Amygdala (tissue), 56 donors: ENCODE data around the gene PRKCE.
A peak's percentile ranks its signal among the peaks of the same experiment; 100 is the strongest.

Source experiments
- DNase-seq, 56 donors: peaks; one replicate each; lab custom pipeline; 2025; lab: John Stamatoyannopoulos, UW

Gene PRKCE

DNA sequence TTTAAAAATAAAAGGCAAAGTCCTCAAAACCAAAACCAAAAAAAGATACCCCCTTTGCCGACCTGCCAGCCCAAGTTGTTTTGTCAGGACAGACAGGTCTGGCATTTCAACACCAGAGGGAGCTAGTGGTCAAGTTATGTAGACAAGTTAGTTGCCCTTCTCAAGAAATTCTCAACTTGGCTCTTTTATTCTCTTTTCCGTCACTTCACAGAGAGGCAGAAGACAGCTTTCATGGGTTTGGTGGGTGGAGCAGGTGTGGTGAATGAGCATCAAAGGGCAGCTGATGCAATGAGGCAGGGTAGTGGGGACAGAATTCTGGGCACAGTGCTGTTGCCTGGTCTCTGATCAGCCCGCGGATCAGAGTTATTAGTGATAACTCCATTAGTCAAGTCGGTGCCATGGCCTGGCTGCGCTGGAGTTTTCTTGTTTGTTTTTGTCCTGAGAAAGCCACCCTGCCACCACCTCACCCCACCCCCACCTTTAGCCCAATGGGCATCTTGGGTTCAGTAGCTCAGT lies 342.1 kb downstream of the PRKCE start:
- DNase-seq: peak in 25 of 56 donors; percentile 3 to 74 (median 16)

DNA sequence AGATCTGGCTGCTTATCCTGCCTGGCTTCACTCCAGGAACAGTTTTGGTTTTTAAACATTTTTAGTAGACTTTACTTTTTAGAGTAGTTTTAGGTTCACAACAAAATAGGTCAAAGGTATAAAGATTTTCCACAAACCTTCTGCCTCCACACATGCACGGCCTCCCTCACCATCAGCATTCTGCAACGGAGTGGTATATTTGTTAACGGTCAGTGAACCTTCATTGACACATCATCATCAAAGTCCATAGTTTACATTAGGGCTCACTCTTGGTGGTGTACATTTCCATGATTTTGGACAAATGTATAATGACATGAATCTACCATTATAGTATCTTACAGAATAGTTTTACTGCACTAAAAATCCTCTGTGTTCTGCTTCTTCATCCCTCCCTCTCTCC lies 342.6 kb downstream of the PRKCE start:
- no peak for DNase-seq

DNA sequence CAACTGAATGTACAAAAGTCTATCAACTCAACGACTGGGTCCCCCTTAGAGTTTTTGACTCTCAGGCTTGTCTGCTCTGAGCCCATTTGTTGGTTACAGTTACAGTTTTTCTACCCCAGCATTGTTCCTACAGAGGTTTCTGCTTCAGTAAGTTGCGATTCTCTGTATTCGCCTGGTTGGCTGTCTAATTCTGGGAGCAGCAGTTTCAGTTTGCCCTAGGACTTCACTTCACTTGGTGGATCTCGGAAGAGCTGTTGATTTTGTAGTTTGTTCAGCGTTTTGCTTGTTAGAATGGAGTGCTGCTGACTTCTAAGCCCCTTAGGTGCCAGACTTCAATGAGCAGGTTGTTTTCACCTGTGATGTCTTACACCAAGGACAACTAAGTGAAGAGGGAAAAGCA lies 349.2 kb downstream of the PRKCE start:
- no peak for DNase-seq

DNA sequence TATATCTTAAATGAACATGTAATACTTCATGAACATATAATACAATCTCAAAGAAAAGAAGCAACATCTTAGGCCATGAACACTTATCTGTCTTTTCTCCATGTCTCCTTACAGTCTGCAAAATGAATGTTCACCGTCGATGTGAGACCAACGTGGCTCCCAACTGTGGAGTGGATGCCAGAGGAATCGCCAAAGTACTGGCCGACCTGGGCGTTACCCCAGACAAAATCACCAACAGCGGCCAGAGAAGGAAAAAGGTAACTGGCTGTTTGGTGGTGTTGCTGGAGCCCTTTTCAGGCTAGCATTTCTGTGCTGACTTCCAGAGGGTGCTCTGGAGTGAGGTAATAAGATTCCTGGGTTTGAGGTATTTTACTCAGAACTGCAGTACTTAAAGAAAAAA lies 349.8 kb downstream of the PRKCE start:
- DNase-seq: no peak

DNA sequence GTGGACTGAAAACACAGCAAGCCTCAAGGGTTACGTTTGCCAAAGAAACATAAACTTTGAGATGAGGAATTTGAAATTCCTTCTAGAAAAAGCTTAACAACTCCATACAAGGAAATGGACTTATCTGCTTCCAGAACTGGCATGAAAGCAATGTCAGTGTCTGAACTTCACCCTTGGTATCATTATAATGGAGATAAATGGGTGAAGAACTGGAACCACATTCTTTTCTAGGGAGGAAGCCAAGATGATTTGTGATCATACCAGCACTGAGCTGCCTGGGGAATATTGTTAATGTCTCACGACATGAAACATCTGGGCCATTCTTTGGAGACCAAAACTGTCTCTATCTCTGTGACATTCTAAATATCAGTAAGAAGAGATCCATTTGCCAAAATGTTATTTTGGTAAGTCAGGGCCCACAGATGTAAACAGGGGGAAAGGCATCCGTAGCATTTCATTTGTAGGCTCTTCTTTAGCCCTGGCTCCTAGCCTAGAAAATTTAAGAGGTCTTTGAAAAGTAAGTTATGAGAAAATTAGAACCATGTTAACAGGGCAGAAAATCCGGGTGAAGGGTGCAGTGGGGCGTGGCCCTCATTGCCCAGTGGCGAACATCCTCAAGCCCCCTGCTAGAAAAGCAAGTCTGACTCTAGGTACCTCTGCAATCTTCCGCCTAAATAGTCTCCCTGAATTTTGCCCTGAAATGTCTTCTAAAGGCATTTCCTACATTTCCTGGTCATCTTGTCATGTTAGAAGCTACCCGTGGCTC lies 350.4 kb downstream of the PRKCE start:
- no peak for DNase-seq

DNA sequence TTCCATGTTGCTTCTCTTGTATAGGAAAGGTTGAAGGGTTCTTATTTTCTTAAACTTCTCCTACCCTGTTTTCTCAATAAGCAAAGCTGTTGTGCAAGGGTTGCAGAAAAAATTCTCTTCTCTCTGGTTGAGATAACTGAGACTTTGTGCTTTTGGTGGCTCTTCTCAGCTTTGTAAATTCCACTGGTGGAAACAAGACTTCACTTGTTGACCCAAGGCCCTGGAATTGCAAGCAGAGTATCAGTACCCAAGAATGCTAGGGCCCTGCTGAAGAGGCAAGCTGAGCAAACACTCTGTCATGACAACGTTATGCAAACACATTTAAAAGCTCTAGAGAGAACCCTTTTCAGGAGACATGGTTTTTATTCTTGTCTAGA lies 351.0 kb downstream of the PRKCE start:
- no peak for DNase-seq

DNA sequence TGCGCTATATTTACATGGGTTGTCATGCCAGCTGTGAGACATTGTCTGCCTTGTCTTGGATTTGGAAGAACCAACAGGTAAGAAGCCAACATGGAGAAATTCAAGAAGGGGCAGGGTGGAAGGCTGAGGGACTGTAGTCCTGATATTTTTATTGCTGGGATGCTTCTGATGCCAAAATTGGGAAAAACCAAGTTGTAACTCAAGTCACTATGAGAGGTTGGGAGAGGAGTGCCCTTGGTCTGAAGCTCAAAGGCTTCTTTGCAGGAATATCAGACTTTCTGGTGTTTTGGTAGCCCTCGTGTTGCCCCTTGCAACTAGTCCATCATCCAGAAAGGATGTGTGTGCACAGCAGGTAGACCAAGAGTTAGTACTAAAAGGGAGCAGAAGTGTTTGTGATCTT lies 351.5 kb downstream of the PRKCE start:
- no peak for DNase-seq

DNA sequence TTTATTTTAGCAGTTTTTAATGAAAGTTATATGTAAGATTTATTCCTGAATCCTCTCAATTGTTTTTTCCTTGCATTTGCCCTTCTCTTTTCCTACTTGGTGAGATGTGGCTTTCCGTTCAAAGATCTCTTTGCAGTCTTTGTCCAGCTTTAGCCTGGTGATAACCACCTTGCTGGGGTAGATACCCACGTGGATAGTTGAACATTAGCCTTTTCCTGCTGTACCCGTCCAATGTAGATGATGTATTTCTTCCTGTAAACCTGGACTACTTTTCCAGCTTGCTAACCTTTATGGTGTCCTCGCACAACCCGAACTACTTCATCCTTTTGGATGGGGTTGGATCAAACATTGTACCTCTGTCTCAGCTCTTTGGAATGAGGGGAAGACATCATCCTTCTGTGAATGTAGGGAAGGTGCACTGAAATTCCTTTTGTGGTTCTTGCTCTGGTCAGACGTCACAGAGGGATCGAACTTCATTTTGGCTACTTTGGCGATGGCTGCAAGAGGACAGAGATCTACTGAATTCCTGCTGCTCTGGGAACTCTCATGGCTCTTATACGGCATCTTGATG lies 352.5 kb downstream of the PRKCE start:
- DNase-seq: no peak

DNA sequence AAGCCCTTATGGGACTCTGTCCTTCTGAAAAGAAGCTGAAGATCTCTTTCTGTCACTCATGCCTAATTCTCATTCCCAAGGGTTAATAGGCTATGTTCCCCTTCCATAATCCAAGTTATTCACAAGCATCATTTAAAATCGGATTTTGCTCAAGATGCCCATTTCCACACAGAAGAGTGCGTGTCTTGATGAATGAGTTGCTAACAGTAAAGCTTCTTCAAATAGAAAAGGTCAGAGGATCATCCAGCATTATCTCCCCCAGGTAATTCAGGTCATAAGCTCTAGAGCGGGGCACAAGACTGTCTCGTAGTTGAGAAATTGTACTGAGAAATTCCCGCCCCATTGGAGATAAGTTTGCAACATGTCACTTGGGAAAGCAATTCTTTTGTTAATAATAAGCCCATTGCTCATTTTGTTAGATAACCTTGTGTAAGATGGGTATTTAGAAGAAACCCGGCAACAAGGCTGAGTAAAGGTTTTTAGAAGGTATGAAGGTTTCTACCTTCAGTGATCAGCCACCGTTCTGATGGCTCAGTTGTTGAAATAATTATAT lies 355.1 kb downstream of the PRKCE start:
- DNase-seq: no peak

DNA sequence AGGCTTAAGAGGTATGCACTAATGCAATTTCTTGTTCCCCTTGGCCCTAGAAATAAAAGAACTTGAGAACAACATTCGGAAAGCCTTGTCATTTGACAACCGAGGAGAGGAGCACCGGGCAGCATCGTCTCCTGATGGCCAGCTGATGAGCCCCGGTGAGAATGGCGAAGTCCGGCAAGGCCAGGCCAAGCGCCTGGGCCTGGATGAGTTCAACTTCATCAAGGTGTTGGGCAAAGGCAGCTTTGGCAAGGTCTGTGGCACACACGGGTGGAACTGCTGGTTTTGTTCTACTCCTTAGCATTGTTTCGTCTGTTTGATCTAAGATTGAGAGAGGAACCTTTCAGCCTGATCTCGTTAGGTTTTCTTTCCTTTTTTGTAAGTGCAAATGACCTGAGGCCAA lies 355.9 kb downstream of the PRKCE start:
- no peak for DNase-seq

DNA sequence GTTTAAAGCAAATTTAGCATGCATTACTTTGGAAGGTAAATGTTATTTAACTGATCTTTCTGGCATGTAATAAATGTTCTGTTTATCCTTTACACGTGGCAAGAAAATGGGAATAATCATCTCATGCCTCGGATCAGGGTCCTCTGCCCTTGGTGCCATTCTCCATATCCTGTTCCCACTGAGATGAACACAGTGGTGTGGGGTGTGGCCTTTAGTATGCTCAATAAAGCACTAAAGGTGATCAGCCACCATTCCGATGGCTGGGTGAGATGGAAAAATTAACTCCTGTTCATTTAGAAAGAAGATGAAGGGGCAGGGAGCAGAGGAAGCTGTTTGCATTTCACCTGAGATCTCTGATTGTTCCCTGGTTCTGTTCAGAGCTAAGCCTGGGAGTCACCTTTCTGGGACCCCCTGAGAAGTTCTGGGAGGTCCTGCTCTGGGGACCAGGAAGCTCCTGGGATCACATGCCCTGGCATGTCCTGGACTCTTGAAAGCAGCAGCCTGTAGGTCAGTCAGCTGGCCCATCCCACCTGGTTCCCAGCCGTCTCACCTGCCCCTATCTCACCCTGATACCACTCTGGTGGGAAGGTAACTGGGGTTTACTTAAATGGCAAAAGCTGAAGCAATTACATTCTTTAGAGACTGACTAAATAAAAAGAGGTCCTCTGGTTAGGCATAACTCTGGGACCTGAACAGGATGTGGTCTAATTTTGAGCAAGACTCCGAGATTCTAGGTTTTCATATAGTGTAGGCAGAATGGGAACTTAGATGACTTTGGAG lies 356.8 kb downstream of the PRKCE start:
- no peak for DNase-seq

DNA sequence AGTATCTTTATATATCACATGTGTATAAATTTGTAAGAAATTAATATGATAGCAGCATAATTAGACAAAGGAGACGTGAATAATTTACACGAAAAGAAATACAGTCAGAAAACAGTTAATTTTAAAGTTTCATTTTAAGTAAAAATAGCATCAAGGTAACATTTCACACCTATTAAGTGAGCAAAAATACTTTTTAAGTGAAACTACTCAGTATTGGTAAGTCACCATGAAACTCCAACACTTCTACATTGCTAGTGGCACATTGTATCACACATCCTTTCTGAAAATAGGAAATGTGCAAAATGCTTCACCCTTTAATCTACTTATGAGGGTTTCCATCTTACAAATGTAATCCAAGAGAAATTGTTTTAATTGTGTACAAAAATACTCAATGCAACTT lies 357.8 kb downstream of the PRKCE start:
- no peak for DNase-seq

DNA sequence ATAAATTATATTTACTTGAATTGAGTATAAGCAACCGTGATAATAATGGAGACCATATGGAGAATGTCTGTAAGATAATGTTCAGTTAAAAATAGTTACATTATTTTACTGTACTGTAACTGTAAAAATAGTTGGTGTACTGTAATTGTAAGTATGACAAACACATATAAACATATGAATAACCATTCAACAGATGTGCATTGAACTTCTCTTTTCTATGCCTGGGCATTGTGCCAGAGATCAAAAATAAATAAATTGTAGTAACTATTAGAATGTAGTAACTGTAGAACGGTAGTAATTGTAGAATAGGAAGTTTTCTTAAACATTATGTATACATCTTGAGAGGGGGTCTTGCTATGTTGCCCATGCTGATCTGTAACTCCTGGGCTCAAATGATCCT lies 358.3 kb downstream of the PRKCE start:
- no peak for DNase-seq

DNA sequence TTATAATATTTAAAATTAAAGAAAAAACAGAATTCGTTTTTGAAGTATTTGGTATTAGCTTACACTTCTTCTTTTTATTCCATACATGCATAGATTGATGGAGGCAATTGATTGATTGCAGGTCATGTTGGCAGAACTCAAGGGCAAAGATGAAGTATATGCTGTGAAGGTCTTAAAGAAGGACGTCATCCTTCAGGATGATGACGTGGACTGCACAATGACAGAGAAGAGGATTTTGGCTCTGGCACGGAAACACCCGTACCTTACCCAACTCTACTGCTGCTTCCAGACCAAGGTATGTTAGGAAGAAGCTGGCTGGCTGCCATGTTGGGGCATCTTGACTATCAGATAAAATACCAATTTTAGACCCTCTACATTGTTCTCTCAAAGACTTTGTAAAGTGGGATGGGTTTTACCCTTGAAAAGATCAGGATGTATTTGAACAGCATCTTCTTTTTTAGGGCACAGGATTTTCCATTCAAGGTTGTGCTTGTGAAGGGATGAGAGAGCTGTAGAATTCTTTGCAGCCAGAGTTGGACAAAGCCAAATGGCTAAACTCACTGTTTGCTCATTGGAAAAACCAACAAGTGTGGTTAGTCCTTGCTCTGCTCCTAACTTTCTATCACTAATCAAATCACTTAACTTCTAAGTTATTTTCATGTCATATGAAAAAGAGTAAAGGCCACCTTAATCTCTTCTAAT lies 358.9 kb downstream of the PRKCE start:
- no peak for DNase-seq

DNA sequence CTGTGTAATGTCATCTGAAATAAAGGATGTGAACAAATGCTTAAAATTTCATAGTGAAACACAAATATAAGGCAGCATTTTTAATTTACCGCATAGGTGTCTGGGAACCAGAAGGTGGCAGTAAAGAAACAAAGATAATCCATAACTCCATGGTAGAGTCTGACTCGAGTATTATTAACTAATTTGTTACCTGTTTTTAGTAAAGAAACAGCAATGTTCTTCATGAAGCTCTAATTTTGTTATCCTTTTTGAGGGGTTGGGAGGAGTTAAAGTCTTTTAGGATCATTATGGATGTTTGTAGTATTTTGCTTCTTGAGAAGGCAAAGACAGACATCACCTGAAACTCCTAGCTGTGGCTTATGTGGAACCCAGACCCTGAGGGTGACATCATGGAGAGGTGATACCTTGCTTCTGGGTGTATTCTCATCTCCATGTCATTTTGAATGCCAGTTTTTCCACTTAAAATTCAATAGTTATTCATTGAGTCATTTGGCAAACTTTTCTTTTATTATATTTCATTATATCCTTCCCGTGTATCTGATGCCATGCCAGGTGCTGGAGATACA lies 359.5 kb downstream of the PRKCE start:
- DNase-seq: no peak

DNA sequence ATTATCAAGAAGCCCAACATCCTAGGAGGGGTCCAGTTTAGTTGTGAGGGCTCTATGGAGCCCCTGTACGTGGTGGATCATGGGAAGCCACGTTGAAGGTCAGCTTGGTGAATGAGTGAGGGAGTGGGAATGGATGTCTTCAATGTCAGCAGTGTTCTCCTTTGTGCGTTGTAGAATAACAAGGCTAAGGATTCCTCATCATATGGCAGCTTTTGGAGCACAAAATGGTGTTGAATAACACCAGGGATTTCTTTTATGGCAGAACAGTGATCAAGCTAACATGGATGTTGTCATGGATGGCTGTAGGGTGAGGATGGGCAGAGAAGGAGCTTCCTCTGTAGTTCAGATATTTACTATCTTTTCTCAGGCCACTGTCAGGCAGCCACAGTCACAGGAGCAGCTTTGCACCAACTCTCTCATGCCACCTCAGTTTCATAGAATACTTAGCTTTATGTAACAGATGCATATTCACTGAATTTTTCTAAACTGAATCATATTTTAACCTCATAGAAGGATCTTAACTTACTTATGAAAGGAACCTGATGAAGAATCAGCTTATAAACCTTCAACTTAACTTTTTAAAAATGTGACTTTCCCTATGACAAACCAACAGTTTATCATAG lies 361.3 kb downstream of the PRKCE start:
- no peak for DNase-seq

DNA sequence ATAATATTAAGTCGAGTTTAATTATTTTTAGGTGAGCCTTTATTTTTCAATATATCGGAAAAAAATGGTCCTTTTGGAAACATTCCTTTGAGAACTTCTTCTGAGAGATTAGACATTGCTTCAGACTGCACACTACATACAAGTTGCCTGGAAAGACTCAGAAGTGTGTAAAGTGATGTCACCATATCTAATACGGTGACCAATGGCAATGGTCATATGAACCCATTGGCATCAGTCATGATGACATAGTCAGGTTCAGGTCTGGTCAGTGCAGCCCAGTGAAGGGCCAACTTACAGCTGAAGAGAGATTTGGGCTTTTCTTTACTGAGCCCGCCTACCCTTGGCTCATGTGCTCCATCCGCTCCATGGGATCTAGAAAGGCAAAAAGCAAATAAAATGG lies 362.3 kb downstream of the PRKCE start:
- DNase-seq: no peak

DNA sequence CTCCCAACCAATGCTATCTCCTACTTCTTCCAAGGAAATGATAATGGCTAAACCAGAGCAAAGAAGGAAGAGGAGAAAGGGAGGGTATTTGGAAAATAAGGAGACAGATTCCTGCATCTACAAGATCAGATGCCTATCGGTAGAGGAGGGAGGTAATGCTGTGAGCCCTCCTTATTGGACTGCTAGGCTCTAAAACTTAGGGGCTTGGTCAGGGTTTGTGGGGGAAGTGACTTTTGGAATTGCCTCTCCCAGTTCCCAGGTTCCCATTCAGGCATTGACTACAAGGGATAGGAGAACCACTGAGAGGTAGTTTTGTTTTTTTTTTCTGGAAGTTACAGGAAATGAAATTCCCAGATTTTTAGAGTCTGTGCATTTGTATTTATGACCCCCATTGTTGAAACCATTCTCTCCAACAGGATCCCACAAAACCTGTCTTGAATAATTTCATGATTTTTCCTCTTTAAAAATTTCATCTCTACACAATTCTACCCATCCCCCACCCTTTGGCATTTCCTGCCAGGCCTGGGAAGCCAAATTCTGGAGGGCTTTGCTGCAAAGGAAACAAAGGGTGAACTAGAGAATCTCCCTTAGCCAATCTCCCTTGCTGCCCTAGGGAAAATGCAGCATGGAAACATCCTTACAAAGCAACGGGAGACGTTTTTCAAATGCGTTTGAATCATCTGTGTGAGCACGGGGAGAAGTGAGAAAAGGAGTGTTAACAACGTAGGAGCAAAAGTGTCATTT lies 363.6 kb downstream of the PRKCE start:
- DNase-seq: peak in 1 of 56 donors; percentile 11

DNA sequence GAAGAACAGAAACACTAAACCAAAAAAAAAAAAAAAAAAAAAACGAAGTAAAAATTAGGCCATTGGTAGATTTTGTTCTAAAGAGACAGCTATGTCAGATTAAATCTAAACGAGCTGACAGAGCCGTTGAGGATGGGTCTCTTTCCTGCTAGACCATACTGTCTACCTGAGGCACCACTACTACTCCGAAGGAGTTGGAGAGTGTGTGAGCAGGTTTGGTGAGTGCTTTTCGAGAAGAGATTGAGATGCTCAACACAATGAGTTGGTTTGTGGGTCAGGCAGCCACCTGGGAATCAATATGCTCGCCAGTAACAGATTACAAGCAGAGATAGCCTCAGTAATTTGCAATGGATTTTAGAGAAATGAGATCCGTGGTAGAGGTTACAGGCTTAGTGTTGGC lies 364.2 kb downstream of the PRKCE start:
- DNase-seq: no peak
